ENCODE results near the gene ALPG.
"Not testable (repeated sequence)": the region's sequence is repeated elsewhere in the genome, so short reads cannot be mapped to it uniquely, and the experiment has no call there.

Gene ALPG

GRCh38 chr2:232436381-232437194, 29.9 kb downstream of the ALPG start:
- H3K27ac ChIP-seq, result no peak overlapping the region
- DNase-seq (ENCODE audit: low read depth, low spot score), result no peak

- DNase-seq (ENCODE audit: low read depth, low spot score), result no peak
Measured at GRCh38 chr2:232437195-232437571, 30.5 kb downstream of the ALPG start.

GRCh38 chr2:232438091-232438490, 31.4 kb downstream of the ALPG start:
- H3K27ac ChIP-seq, result no peak overlapping the region

More at GRCh38 chr2:232437195-232437571, 30.5 kb downstream of the ALPG start:
- H3K27ac ChIP-seq, result no peak overlapping the region

GRCh38 chr2:232438951-232439757, 32.5 kb downstream of the ALPG start:
- no peak overlapping the region for H3K27ac ChIP-seq
- DNase-seq (ENCODE audit: low read depth, low spot score), result no peak

More at GRCh38 chr2:232438091-232438490, 31.4 kb downstream of the ALPG start:
- no peak for DNase-seq (ENCODE audit: low read depth, low spot score)

GRCh38 chr2:232439758-232440135, 33.1 kb downstream of the ALPG start:
- H3K27ac ChIP-seq, result no peak overlapping the region
- no peak for DNase-seq (ENCODE audit: low read depth, low spot score)

GRCh38 chr2:232440220-232441018, 33.8 kb downstream of the ALPG start:
- H3K27ac ChIP-seq; DNase-seq (ENCODE audit: low read depth, low spot score): not testable (repeated sequence)

- DNase-seq (ENCODE audit: low read depth, low spot score), result no peak
- H3K27ac ChIP-seq, result no peak overlapping the region
Measured at GRCh38 chr2:232441147-232441651, 34.6 kb downstream of the ALPG start.

GRCh38 chr2:232441922-232442321, 35.3 kb downstream of the ALPG start:
- H3K27ac ChIP-seq; DNase-seq (ENCODE audit: low read depth, low spot score): not testable (repeated sequence)

GRCh38 chr2:232442431-232442830, 35.8 kb downstream of the ALPG start:
- not testable (repeated sequence) for DNase-seq (ENCODE audit: low read depth, low spot score); H3K27ac ChIP-seq

- not testable (repeated sequence) for DNase-seq (ENCODE audit: low read depth, low spot score); H3K27ac ChIP-seq
Measured at GRCh38 chr2:232443047-232443446, 36.4 kb downstream of the ALPG start.

GRCh38 chr2:232443669-232444408, 37.2 kb downstream of the ALPG start:
- DNase-seq (ENCODE audit: low read depth, low spot score); H3K27ac ChIP-seq: not testable (repeated sequence)

GRCh38 chr2:232444409-232445148, 37.9 kb downstream of the ALPG start:
- peak; percentile 14 for DNase-seq (ENCODE audit: low read depth, low spot score)
- no peak overlapping the region for H3K27ac ChIP-seq

GRCh38 chr2:232445149-232445885, 38.7 kb downstream of the ALPG start:
- DNase-seq (ENCODE audit: low read depth, low spot score); H3K27ac ChIP-seq: not testable (repeated sequence)

GRCh38 chr2:232446266-232446777, 39.7 kb downstream of the ALPG start:
- not testable (repeated sequence) for H3K27ac ChIP-seq; DNase-seq (ENCODE audit: low read depth, low spot score)

- no peak overlapping the region for H3K27ac ChIP-seq
- no peak for DNase-seq (ENCODE audit: low read depth, low spot score)
Measured at GRCh38 chr2:232447091-232447620, 40.5 kb downstream of the ALPG start.

GRCh38 chr2:232447638-232448303, 41.1 kb downstream of the ALPG start:
- H3K27ac ChIP-seq, result no peak overlapping the region
- DNase-seq (ENCODE audit: low read depth, low spot score), result no peak

- no peak for DNase-seq (ENCODE audit: low read depth, low spot score)
Measured at GRCh38 chr2:232448304-232448690, 41.7 kb downstream of the ALPG start.

More at GRCh38 chr2:232448304-232448690, 41.7 kb downstream of the ALPG start:
- H3K27ac ChIP-seq, result no peak overlapping the region
